GM12878 (cell line): ENCODE measurements around the gene SLFN14. TPM values are rescaled to one million over a fixed set of nuclear protein-coding genes. Genes with fewer than 3 reads are reported as not detected.

Experiments
- ATAC-seq: fragments of 200-7000 bp; cut with Tn5 transposase; 3 replicates; pipeline ENCODE4 v1.9.1; 2020; ENCODE audit warnings: mild to moderate bottlenecking, moderate library complexity
- BruUV-seq: library from RNA; stranded (reverse); fragments of 400-500 nt; replicated peaks from 2 replicates; lab custom pipeline; 2021; lab: Mats Ljungman, UMichigan
- CTCF ChIA-PET: fragments of 300-600 bp; sonication (Branson Sonifier 250); formaldehyde crosslinking; extraction: SDS; loops from one replicate; lab custom pipeline; 2021; ENCODE audit warnings: inconsistent platforms; lab: Yijun Ruan, JAX
- POLR2A ChIA-PET: fragments of 350-600 bp; formaldehyde crosslinking; extraction: SDS; loops from one replicate; lab custom pipeline; 2021; ENCODE audit warnings: inconsistent platforms; lab: Charles Lee
- RAD21 ChIA-PET: fragments of 300-600 bp; sonication (Branson Sonifier 250); formaldehyde crosslinking; loops from one replicate; lab custom pipeline; 2023; ENCODE audit warnings: antibody characterized with exemption; ENCODE audit not compliant: unreplicated experiment; lab: Charles Lee
- SMC1A ChIA-PET: fragments of 300-600 bp; sonication (Branson Sonifier 250); formaldehyde crosslinking; loops from one replicate; lab custom pipeline; 2023; ENCODE audit not compliant: unreplicated experiment, uncharacterized antibody; lab: Charles Lee
- DNase-seq: peaks from one replicate; pipeline ENCODE4 v3.0.0-alpha.2; 2011; ENCODE audit warnings: low read depth, low spot score
- FAIRE-seq: peaks from 3 replicates; lab custom pipeline; 2011; peaks lifted over from hg19 to GRCh38; lab: Jason Lieb, UNC
- H2AFZ ChIP-seq: 2 replicates; pipeline ENCODE4 v1.6.0; 2011; ENCODE audit warnings: low read depth, low read length, control low read depth; ENCODE audit not compliant: control insufficient read depth
- H3K27ac ChIP-seq: 2 replicates; pipeline ENCODE4 v1.5.1; 2011; ENCODE audit warnings: control low read depth; ENCODE audit not compliant: control insufficient read depth, insufficient read depth
- H3K27me3 ChIP-seq, 2 experiments: replicated peaks in 1 of 2; 2 replicates each; pipeline versions ENCODE4 v1.6.0 to v1.6.1; 2011; ENCODE audit warnings: low read length in 1 of 2; ENCODE audit not compliant: control insufficient read depth in 2 of 2, insufficient read depth in 2 of 2
- H3K36me3 ChIP-seq, 2 experiments: 2 replicates each; pipeline ENCODE4 v1.5.1; 2011; ENCODE audit warnings: low read length in 1 of 2; ENCODE audit not compliant: control insufficient read depth in 2 of 2, insufficient read depth in 2 of 2
- H3K4me1 ChIP-seq: 2 replicates; pipeline ENCODE4 v1.6.1; 2011; ENCODE audit warnings: mild to moderate bottlenecking, low read length, moderate library complexity, mixed read lengths; ENCODE audit not compliant: control insufficient read depth, insufficient read depth
- H3K4me2 ChIP-seq: 2 replicates; pipeline ENCODE4 v1.6.0; 2011; ENCODE audit warnings: control low read depth; ENCODE audit not compliant: control insufficient read depth, insufficient read depth
- H3K4me3 ChIP-seq: fragments of 200-600 bp; sonication (generic); 2 replicates; pipeline ENCODE4 v1.5.1; 2016
- H3K79me2 ChIP-seq: 2 replicates; pipeline ENCODE4 v1.6.0; 2011; ENCODE audit warnings: low read length; ENCODE audit not compliant: control insufficient read depth, insufficient read depth
- H3K9ac ChIP-seq: 2 replicates; pipeline ENCODE4 v1.8.0; 2011; ENCODE audit warnings: low read length, control low read depth, mixed read lengths; ENCODE audit not compliant: control insufficient read depth, insufficient read depth
- H3K9me3 ChIP-seq: replicated peaks from 3 replicates; pipeline ENCODE4 v1.5.1; 2011; ENCODE audit warnings: mild to moderate bottlenecking, low read length; ENCODE audit not compliant: control insufficient read depth, insufficient read depth
- H4K20me1 ChIP-seq: 2 replicates; pipeline ENCODE4 v1.6.0; 2011; ENCODE audit not compliant: control insufficient read depth, insufficient read depth
- CBFB ChIP-seq: IDR thresholded peaks from 2 replicates; pipeline ENCODE4 v1.6.1; 2016; ENCODE audit warnings: antibody characterized with exemption, low read depth
- CHD1 ChIP-seq: IDR thresholded peaks from 2 replicates; pipeline ENCODE4 v1.6.1; 2012; ENCODE audit warnings: low read depth, low read length, improper control_type of control experiment
- DPF2 ChIP-seq: fragments of 450-650 bp; IDR thresholded peaks from 2 replicates; pipeline ENCODE4 v1.6.1; 2017; ENCODE audit warnings: mild to moderate bottlenecking
- E2F8 ChIP-seq: fragments of 450-650 bp; IDR thresholded peaks from 2 replicates; pipeline ENCODE4 v1.6.1; 2018; ENCODE audit warnings: mild to moderate bottlenecking, low read depth, moderate library complexity; ENCODE audit not compliant: partially characterized antibody
- ELK1 ChIP-seq: IDR thresholded peaks from 2 replicates; pipeline ENCODE4 v1.6.1; 2012; ENCODE audit warnings: low read depth, low read length, improper control_type of control experiment
- FOXK2 ChIP-seq: fragments of 450-650 bp; IDR thresholded peaks from 2 replicates; pipeline ENCODE4 v1.6.1; 2017; ENCODE audit warnings: mild to moderate bottlenecking, moderate library complexity
- LARP7 ChIP-seq: fragments of 450-650 bp; IDR thresholded peaks from 2 replicates; pipeline ENCODE4 v1.6.1; 2017; ENCODE audit warnings: mild to moderate bottlenecking
- MLLT1 ChIP-seq: fragments of 450-650 bp; IDR thresholded peaks from 2 replicates; pipeline ENCODE4 v1.6.1; 2016; ENCODE audit warnings: mild to moderate bottlenecking
- MTA2 ChIP-seq: fragments of 450-650 bp; IDR thresholded peaks from 2 replicates; pipeline ENCODE4 v1.6.1; 2016; ENCODE audit warnings: low read depth, mild to moderate bottlenecking, moderate library complexity
- MYB ChIP-seq: fragments of 150-350 bp; IDR thresholded peaks from 2 replicates; pipeline ENCODE4 v1.6.1; 2014; ENCODE audit warnings: mild to moderate bottlenecking, low read depth, low read length, borderline replicate concordance
- PAX5 ChIP-seq: IDR thresholded peaks from 2 replicates; pipeline ENCODE4 v1.6.1; 2011; ENCODE audit warnings: low read depth, low read length, borderline replicate concordance
- POLR2AphosphoS5 ChIP-seq: IDR thresholded peaks from 2 replicates; pipeline ENCODE4 v1.6.1; 2011; ENCODE audit warnings: mild to moderate bottlenecking, low read length, inconsistent platforms
- SMARCA5 ChIP-seq: fragments of 450-650 bp; IDR thresholded peaks from 2 replicates; pipeline ENCODE4 v1.6.1; 2017; ENCODE audit warnings: mild to moderate bottlenecking
- WGBS: methylation state at CpG from one replicate; pipeline ENCODE4 v1.1.6; 2016; ENCODE audit warnings: low lambda C conversion rate; ENCODE audit not compliant: insufficient replicate concordance, insufficient coverage; ENCODE audit errors: missing lambda C conversion rate; 5-methylcytosine and 5-hydroxymethylcytosine counted together
- in situ Hi-C: fragments of 300-500 bp; cut with MboI; formaldehyde crosslinking; loops from 9 replicates; pipeline ENCODE4 v1.14.3; 2018; ENCODE audit warnings: mixed read lengths
- intact Hi-C: fragments of 100-400 bp; cut with micrococcal nuclease; formaldehyde crosslinking; loops from one replicate; pipeline ENCODE4 v1.14.2; 2022; ENCODE audit not compliant: unreplicated experiment
- polyA plus RNA-seq, 11 experiments: library from polyadenylated mRNA; depleted of rRNA in 4 of 11; unstranded in 6 of 11; stranded (reverse) in 5 of 11; fragments of >200 nt; fragmentation: Nextera tagmentation in 4 of 11; fragmentation: Illumina TruSeq in 1 of 11; extraction: Ambion mirVana in 4 of 11; extraction: Trizol in 1 of 11; gene quantifications; 1 replicate in 1 of 11; 2 replicates in 10 of 11; pipeline versions ENCODE4 v1.2.1 to v1.2.3, GENCODE V29; 2011 to 2016; ENCODE audit warnings: inconsistent platforms in 2 of 11, missing spikeins in 2 of 11, low read depth in 1 of 11
- total RNA-seq, 4 experiments: library from RNA; depleted of rRNA in 3 of 4; stranded (reverse); fragments of >200 nt in 3 of 4; fragmentation: Illumina TruSeq in 1 of 4; extraction: Trizol in 1 of 4; gene quantifications; 2 replicates each; pipeline versions ENCODE4 v1.2.1 to v1.2.3, GENCODE V29; 2013 to 2021
- TF ChIP-seq, protein P1 (sequence below): fragments of 450-650 bp; IDR thresholded peaks from 2 replicates; pipeline ENCODE4 v1.6.1; 2018; ENCODE audit warnings: borderline replicate concordance, mild to moderate bottlenecking; ENCODE audit not compliant: partially characterized antibody

SLFN14 gene
- total and polyA plus RNA-seq, 10 of the 15 experiments (the other 5 are each of a cell fraction or from before 2014, with no cell fraction given): 0.06 to 0.11 (median 0.06) TPM; not detected in 7

DNA sequence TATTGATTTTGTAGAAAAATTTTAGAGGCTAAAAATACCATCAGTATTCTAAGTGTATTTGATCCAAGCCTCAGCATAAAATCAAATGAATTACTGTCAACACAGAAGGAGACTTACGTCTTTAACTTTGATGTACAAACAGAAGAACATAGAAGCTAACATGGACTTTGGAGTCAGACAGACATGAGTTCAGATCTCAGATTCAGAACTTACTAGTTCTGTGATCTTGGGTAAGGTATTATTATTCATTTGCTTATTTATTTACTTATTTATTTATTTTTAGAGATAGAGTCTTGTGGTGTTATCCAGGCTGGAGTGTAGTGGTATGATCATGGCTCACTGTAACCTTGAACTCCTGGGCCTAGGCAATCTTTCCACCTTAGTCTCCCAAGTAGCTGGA is 19.2 kb downstream of the SLFN14 start:
- ChIA-PET CTCF (interaction anchor here (0.8 to 16.4 kb wide), 6 partner anchors 8 to 400 kb away, joined by 3 to 321 read pairs (median 4); partner anchors contain the start of gene NLE1), SMC1A (interaction anchor here (1.0 to 12.6 kb wide), 8 partner anchors 8 to 235 kb away, joined by 3 to 251 read pairs (median 3); no protein-coding TSS in a partner anchor), RAD21 (interaction anchor here (1.0 to 1.5 kb wide), 3 partner anchors 37 to 229 kb away, joined by 4 to 10 read pairs (median 5); partner anchors contain the start of genes PEX12 and SLFN13), POLR2A (interaction anchor here (0.6 to 0.9 kb wide), 2 partner anchors 13 to 271 kb away, joined by 3 to 10 read pairs; no protein-coding TSS in a partner anchor)
- in situ Hi-C loops (no loop called here), intact Hi-C loops (no loop called here)
- no peak for ATAC-seq
- Histone ChIP-seq H3K4me3 (peak overlapping the region; percentile 84), H3K9me3 (no peaks in the 10 kb centered on the region), H4K20me1 (no peaks in the 10 kb centered on the region), H3K79me2 (peaks cover 37% of the 10 kb centered on the region), H3K27me3 (no peaks in the 10 kb centered on the region), H3K27ac (peak overlapping the region; percentile 92), H3K4me2 (peak overlapping the region; percentile 85), H3K9ac (peak overlapping the region; percentile 85), H3K4me1 (peaks cover 19% of the 10 kb centered on the region), H3K36me3 (no peaks in the 10 kb centered on the region), H2AFZ (peak overlapping the region; percentile 94)
- no TSS peak for BruUV-seq
- FAIRE-seq: no peak
- WGBS: 0% methylated on average over 1 of the region's 1 CpG
- DNase-seq: no peak
- TF ChIP-seq CBFB: no peak
- TF ChIP-seq DPF2: no peak
- TF ChIP-seq SMARCA5: no peak
- no peak for TF ChIP-seq MTA2
- TF ChIP-seq ELK1: no peak
- TF ChIP-seq FOXK2: no peak
- no peak for TF ChIP-seq MYB
- peak; percentile 89 for TF ChIP-seq MLLT1
- TF ChIP-seq E2F8: no peak
- no peak for TF ChIP-seq POLR2AphosphoS5
- no peak for TF ChIP-seq PAX5
- no peak for TF ChIP-seq CHD1
- TF ChIP-seq, protein P1, sequence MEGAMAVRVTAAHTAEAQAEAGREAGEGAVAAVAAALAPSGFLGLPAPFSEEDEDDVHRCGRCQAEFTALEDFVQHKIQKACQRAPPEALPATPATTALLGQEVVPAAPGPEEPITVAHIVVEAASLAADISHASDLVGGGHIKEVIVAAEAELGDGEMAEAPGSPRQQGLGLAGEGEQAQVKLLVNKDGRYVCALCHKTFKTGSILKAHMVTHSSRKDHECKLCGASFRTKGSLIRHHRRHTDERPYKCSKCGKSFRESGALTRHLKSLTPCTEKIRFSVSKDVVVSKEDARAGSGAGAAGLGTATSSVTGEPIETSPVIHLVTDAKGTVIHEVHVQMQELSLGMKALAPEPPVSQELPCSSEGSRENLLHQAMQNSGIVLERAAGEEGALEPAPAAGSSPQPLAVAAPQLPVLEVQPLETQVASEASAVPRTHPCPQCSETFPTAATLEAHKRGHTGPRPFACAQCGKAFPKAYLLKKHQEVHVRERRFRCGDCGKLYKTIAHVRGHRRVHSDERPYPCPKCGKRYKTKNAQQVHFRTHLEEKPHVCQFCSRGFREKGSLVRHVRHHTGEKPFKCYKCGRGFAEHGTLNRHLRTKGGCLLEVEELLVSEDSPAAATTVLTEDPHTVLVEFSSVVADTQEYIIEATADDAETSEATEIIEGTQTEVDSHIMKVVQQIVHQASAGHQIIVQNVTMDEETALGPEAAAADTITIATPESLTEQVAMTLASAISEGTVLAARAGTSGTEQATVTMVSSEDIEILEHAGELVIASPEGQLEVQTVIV: no peak
- TF ChIP-seq LARP7: no peak
